ENCODE measurements around the gene LMOD1. TPM values are rescaled to one million over a fixed set of nuclear protein-coding genes. Genes with fewer than 3 reads are reported as not detected.

LMOD1 gene
- total RNA-seq, 1 donor from 2014 or later = 0.41 TPM

GRCh38 chr1:201882665-201883132 is 63.6 kb downstream of the LMOD1 start:
- H3K9me3 Mint-ChIP-seq (ENCODE audit: low read depth) = no peaks in the 10 kb centered on the region
- TF ChIP-seq CTCF (IDR thresholded peaks at IDR 0.05; ENCODE audit: unreplicated experiment) = no peak
- no peaks in the 10 kb centered on the region for H3K36me3 Mint-ChIP-seq (ENCODE audit: insufficient read depth)
- H3K4me3 Mint-ChIP-seq (ENCODE audit: low read depth) = no peak overlapping the region
- no peak overlapping the region for H3K27ac Mint-ChIP-seq
- no peak for DNase-seq (ENCODE audit: low spot score, unreplicated experiment)
- peaks cover 4% of the 10 kb centered on the region for H3K4me1 Mint-ChIP-seq (ENCODE audit: low read depth)
- H3K27me3 Mint-ChIP-seq = peaks cover 18% of the 10 kb centered on the region

DNA sequence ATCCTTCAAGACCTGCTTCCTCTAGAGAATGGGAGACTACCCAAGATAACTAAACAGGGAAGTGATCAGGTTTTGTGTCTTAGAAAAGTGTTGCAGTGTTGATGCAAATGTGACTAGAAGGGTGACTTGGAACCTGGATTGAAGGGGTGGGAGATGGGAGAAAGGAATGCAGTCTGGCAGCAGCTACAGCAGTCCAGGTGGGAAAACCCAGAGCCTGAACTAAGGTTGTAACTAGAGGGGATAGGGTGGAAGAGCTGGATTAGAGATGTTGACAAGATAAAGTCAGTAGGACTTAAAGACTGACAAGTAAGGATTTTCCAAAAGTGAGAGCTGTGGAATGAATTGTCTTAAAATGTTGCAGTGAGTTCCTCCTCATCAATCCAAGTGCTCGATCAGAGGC is 64.7 kb downstream of the LMOD1 start:
- H3K36me3 Mint-ChIP-seq (ENCODE audit: insufficient read depth) = peaks cover 1% of the 10 kb centered on the region
- no peak overlapping the region for H3K4me3 Mint-ChIP-seq (ENCODE audit: low read depth)
- H3K9me3 Mint-ChIP-seq (ENCODE audit: low read depth) = no peaks in the 10 kb centered on the region
- no peak for DNase-seq (ENCODE audit: low spot score, unreplicated experiment)
- peaks cover 4% of the 10 kb centered on the region for H3K4me1 Mint-ChIP-seq (ENCODE audit: low read depth)
- peaks cover 9% of the 10 kb centered on the region for H3K27me3 Mint-ChIP-seq
- no peak for TF ChIP-seq CTCF (IDR thresholded peaks at IDR 0.05; ENCODE audit: unreplicated experiment)
- H3K27ac Mint-ChIP-seq = no peak overlapping the region

GRCh38 chr1:201880928-201881571 is 65.3 kb downstream of the LMOD1 start:
- DNase-seq (ENCODE audit: low spot score, unreplicated experiment) = no peak
- Mint-ChIP-seq H3K36me3 (ENCODE audit: insufficient read depth) (peaks cover 4% of the 10 kb centered on the region), H3K9me3 (ENCODE audit: low read depth) (no peaks in the 10 kb centered on the region), H3K27ac (no peak overlapping the region), H3K27me3 (peaks cover 6% of the 10 kb centered on the region), H3K4me3 (ENCODE audit: low read depth) (no peak overlapping the region), H3K4me1 (ENCODE audit: low read depth) (peaks cover 4% of the 10 kb centered on the region)
- TF ChIP-seq CTCF (IDR thresholded peaks at IDR 0.05; ENCODE audit: unreplicated experiment) = no peak

- peaks cover 4% of the 10 kb centered on the region for H3K4me1 Mint-ChIP-seq (ENCODE audit: low read depth)
- TF ChIP-seq CTCF (IDR thresholded peaks at IDR 0.05; ENCODE audit: unreplicated experiment) = peak; percentile 65
- no peak overlapping the region for H3K4me3 Mint-ChIP-seq (ENCODE audit: low read depth)
- H3K27me3 Mint-ChIP-seq = no peaks in the 10 kb centered on the region
- H3K9me3 Mint-ChIP-seq (ENCODE audit: low read depth) = no peaks in the 10 kb centered on the region
- peaks cover 19% of the 10 kb centered on the region for H3K36me3 Mint-ChIP-seq (ENCODE audit: insufficient read depth)
- H3K27ac Mint-ChIP-seq = peak overlapping the region; percentile 24
- DNase-seq (ENCODE audit: low spot score, unreplicated experiment) = no peak
Observed at GRCh38 chr1:201877877-201878401, 68.4 kb downstream of the LMOD1 start.

GRCh38 chr1:201876148-201876818 is 70.1 kb downstream of the LMOD1 start:
- no peak for DNase-seq (ENCODE audit: low spot score, unreplicated experiment)
- TF ChIP-seq CTCF (IDR thresholded peaks at IDR 0.05; ENCODE audit: unreplicated experiment) = peak; percentile 37
- no peak overlapping the region for H3K27ac Mint-ChIP-seq
- no peaks in the 10 kb centered on the region for H3K9me3 Mint-ChIP-seq (ENCODE audit: low read depth)
- H3K36me3 Mint-ChIP-seq (ENCODE audit: insufficient read depth) = peaks cover 30% of the 10 kb centered on the region
- peaks cover 1% of the 10 kb centered on the region for H3K4me1 Mint-ChIP-seq (ENCODE audit: low read depth)
- H3K4me3 Mint-ChIP-seq (ENCODE audit: low read depth) = no peak overlapping the region
- no peaks in the 10 kb centered on the region for H3K27me3 Mint-ChIP-seq
